Dermis microvascular lymphatic vessel endothelial cell (primary cell): ENCODE results near the gene CNST. TPM values are rescaled to one million over a fixed set of nuclear protein-coding genes. Genes with fewer than 3 reads are reported as not detected.
"Not testable (repeated sequence)": the region's sequence is repeated elsewhere in the genome, so short reads cannot be mapped to it uniquely, and the experiment has no call there.

Experiments used
- DNase-seq, 2 donors: peaks; one replicate each; pipeline versions ENCODE4 v3.0.0 to v3.0.0-alpha.2; 2010; ENCODE audit warnings: low read depth in 2 of 2
- total RNA-seq: library from RNA; depleted of rRNA; stranded (reverse); fragments of >200 nt; gene quantifications from 2 replicates; pipeline ENCODE4 v1.2.1, GENCODE V29; 2014

The CNST gene
- total RNA-seq, 1 donor from 2014 or later, result 15.9 TPM

- DNase-seq, result no peak
Observed at GRCh38 chr1:246554201-246554600, 12.1 kb upstream of the CNST start.

- DNase-seq, result no peak
Observed at GRCh38 chr1:246558041-246558440, 8.2 kb upstream of the CNST start.

GRCh38 chr1:246559310-246559709 is 6.9 kb upstream of the CNST start:
- no peak for DNase-seq

GRCh38 chr1:246560833-246561232 is 5.4 kb upstream of the CNST start:
- DNase-seq, result not testable (repeated sequence)

- DNase-seq, result no peak
Observed at GRCh38 chr1:246564839-246565750, 1.2 kb upstream of the CNST start.

- DNase-seq, result peak in 1 of 2 donors; percentile 74
Observed at GRCh38 chr1:246565751-246566127, 517 bp upstream of the CNST start.

GRCh38 chr1:246566813-246567645 is 773 bp downstream of the CNST start:
- peak; percentile 59 to 64 for DNase-seq

GRCh38 chr1:246567646-246568235 is 1.5 kb downstream of the CNST start:
- DNase-seq, result no peak

- peak; percentile 85 to 95 for DNase-seq
Observed at GRCh38 chr1:246569248-246570238, 3.3 kb downstream of the CNST start.

GRCh38 chr1:246571309-246571708 is 5.1 kb downstream of the CNST start:
- DNase-seq, result peak; percentile 66 to 83

- no peak for DNase-seq
Observed at GRCh38 chr1:246571953-246572352, 5.7 kb downstream of the CNST start.

- DNase-seq, result peak in 1 of 2 donors; percentile 52
Observed at GRCh38 chr1:246572785-246573184, 6.5 kb downstream of the CNST start.

- peak in 1 of 2 donors; percentile 39 for DNase-seq
Observed at GRCh38 chr1:246573491-246573890, 7.2 kb downstream of the CNST start.

- no peak for DNase-seq
Observed at GRCh38 chr1:246576709-246577032, 10.4 kb downstream of the CNST start.

GRCh38 chr1:246577082-246577719 is 10.9 kb downstream of the CNST start:
- DNase-seq, result no peak

- DNase-seq, result no peak
Observed at GRCh38 chr1:246577720-246578106, 11.5 kb downstream of the CNST start.

GRCh38 chr1:246579818-246580217 is 13.6 kb downstream of the CNST start:
- no peak for DNase-seq

- DNase-seq, result no peak
Observed at GRCh38 chr1:246580497-246581370, 14.5 kb downstream of the CNST start.

GRCh38 chr1:246582301-246583055 is 16.2 kb downstream of the CNST start:
- DNase-seq, result no peak
